Dendritic cell treated with granulocyte-macrophage colony-stimulating factor and Interleukin-4, amounts not matched to agents 40 ng/mL and 50 ng/mL, for 4 days (primary cell): Measurements from ENCODE around the gene FBXW4.

Experiments used
- H3K27ac Mint-ChIP-seq: one replicate; pipeline ENCODE4 v1.8.0; 2022; ENCODE audit warnings: mild to moderate bottlenecking, mixed read lengths
- H3K27me3 Mint-ChIP-seq: one replicate; pipeline ENCODE4 v1.8.0; 2022; ENCODE audit warnings: mild to moderate bottlenecking, mixed read lengths
- H3K36me3 Mint-ChIP-seq: one replicate; pipeline ENCODE4 v1.8.0; 2022; ENCODE audit warnings: low read depth, mixed read lengths
- H3K4me1 Mint-ChIP-seq: one replicate; pipeline ENCODE4 v1.8.0; 2022; ENCODE audit warnings: low read depth, mixed read lengths
- H3K4me3 Mint-ChIP-seq: one replicate; pipeline ENCODE4 v1.8.0; 2022; ENCODE audit warnings: mild to moderate bottlenecking, moderate library complexity, mixed read lengths
- H3K9me3 Mint-ChIP-seq: one replicate; pipeline ENCODE4 v1.8.0; 2022; ENCODE audit warnings: mixed read lengths
- intact Hi-C: fragments of 100-400 bp; cut with micrococcal nuclease; formaldehyde crosslinking; loops from one replicate; pipeline ENCODE4 v1.15.0; 2022

The FBXW4 gene

DNA sequence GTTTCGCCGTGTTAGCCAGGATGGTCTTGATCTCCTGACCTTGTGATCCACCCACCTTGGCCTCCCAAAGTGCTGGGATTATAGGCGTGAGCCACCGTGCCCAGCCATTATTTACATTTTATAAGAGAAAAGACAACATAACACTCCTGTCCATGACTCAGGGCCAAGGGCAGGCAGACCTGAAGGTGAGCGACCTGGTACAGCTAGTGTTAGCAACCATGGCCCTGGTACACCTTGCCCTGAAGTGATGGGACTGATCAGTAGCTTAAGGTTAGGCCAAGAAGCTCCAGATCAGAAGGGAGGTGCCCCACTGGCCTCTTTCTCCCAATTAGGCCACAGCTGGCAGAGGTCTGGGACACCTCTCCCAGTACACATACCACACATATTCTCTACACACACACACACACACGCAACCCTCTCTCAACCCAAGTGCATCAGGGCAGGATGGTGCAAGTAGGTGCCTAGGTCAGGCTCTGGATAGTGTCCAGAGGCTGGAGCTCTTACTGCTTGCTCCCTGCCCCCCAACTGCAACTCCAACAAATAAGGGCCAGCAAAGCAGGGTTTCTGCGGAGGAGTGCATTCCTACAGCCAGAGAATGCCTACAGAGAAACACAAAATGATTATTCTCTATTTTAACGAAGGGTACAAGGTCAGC is 63.0 kb downstream of the FBXW4 start:
- intact Hi-C loops = no loop called here
- H3K9me3 Mint-ChIP-seq = no peaks in the 10 kb centered on the region
- peaks cover 49% of the 10 kb centered on the region for H3K36me3 Mint-ChIP-seq
- no peak overlapping the region for H3K27ac Mint-ChIP-seq
- H3K4me1 Mint-ChIP-seq = peaks cover 7% of the 10 kb centered on the region
- no peak overlapping the region for H3K4me3 Mint-ChIP-seq
- no peaks in the 10 kb centered on the region for H3K27me3 Mint-ChIP-seq

DNA sequence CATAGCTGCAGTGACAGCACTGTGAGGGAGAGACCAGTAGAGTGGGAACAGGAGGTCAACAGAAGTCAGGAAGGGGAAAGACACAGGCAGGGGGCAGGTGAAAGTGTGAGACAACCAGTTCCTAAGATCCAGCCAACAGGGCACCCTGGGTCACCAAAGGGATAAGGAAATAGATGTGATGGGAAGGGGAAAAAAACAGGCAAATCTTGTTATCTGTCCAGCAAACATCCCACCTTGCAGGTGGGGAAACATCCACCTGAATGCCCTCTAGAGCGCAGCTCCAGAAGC is 64.4 kb downstream of the FBXW4 start:
- peaks cover 8% of the 10 kb centered on the region for H3K4me1 Mint-ChIP-seq
- H3K36me3 Mint-ChIP-seq = peaks cover 43% of the 10 kb centered on the region
- intact Hi-C loops = no loop called here
- no peak overlapping the region for H3K4me3 Mint-ChIP-seq
- no peaks in the 10 kb centered on the region for H3K27me3 Mint-ChIP-seq
- no peaks in the 10 kb centered on the region for H3K9me3 Mint-ChIP-seq
- H3K27ac Mint-ChIP-seq = no peak overlapping the region

DNA sequence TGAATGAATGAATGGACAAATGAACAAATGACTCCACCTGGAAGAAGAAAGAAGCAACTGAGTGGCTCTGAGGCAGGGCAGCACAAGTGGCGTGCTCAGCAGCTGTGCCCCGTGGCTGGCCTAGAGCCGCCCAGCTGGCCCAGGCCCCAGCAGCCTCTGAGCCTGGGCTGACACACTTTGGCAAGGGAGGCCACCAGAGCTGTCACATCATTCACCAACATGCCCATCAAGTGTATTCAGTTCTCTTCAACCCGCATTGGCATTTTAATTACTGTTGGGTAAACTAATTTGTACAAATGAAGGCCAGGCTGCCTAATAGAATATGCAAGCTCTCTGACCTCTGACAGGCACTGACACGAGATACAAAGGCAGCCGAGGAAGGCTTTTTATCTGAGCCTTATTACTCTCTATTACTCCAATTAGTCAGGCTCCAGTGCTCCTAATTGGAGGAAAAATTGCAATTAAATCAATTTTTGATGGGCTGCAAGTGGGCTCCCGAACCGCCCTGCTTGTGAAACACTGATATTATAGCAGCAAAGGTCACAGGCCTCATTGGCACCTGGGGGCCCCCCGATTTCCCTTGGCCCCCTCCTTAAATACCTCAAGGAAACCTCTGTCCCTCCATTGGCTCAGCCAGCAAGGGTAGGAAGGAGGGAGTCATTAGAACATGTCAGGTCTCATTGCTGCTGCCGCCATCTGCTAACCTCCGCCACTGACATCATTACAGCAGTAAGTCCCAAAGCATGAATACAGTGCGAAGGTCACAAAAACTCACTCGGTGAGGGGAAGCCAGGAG is 64.9 kb downstream of the FBXW4 start:
- H3K4me1 Mint-ChIP-seq = peaks cover 13% of the 10 kb centered on the region
- intact Hi-C loops = no loop called here
- H3K27ac Mint-ChIP-seq = no peak overlapping the region
- no peaks in the 10 kb centered on the region for H3K9me3 Mint-ChIP-seq
- no peak overlapping the region for H3K4me3 Mint-ChIP-seq
- peaks cover 42% of the 10 kb centered on the region for H3K36me3 Mint-ChIP-seq
- no peaks in the 10 kb centered on the region for H3K27me3 Mint-ChIP-seq

DNA sequence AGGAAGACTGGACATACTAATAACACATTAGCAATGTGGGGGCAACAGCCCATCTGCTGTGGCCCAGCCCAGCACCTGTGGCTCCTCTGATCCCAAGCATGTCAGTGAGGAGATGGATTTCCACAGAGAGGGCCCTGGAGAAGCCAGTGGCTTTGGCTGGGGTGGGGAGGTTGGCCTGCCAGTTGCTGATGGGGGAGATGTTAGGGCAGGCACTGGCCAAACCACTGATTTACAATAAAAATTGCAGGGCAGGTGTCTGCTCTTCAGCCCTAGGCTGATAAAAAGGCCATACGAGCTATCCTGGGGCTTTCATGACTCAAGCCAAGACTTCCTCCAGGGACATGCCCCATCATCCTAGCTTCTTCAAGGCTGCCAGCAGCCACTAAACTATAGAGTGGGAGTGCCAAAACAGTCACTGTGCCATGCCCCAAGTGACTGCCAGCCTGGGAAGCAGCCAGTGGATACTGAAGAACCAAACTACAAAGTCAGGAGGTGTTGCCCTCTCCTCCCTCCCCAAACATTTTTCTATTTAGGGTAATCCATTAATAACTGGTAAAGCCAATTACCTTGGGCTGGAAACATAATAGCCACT is 69.1 kb downstream of the FBXW4 start:
- peaks cover 70% of the 10 kb centered on the region for H3K36me3 Mint-ChIP-seq
- H3K27me3 Mint-ChIP-seq = no peaks in the 10 kb centered on the region
- no peak overlapping the region for H3K27ac Mint-ChIP-seq
- H3K4me1 Mint-ChIP-seq = peaks cover 14% of the 10 kb centered on the region
- no peak overlapping the region for H3K4me3 Mint-ChIP-seq
- intact Hi-C loops = no loop called here
- H3K9me3 Mint-ChIP-seq = no peaks in the 10 kb centered on the region

DNA sequence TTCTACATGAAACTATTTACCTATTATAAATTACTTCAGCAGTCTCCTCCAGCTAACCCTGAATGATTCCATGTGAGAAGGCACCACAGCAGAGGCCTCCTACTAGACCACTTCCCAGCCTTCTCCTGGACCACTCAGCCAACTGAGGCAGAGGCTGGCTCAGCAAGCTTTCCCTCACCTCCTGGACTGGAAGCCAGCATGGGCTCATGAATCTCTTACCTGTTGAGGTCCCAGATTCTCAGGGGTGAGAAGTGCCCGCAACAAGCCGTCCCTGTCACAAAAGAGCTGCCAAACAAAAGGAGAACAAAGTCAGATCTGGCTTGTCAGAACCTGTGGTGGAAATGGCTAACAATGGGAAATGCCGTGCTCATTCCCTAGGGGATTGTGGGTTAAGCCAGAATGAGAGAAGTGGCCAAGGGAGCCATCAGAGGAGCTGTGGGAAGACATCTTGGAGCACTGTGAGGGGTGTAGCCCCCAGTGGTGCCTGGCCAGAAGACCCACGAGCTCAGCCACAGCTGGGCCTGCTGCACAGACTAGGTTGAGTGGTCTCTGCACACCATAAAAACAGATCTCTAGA is 70.4 kb downstream of the FBXW4 start:
- intact Hi-C loops = no loop called here
- no peak overlapping the region for H3K4me3 Mint-ChIP-seq

DNA sequence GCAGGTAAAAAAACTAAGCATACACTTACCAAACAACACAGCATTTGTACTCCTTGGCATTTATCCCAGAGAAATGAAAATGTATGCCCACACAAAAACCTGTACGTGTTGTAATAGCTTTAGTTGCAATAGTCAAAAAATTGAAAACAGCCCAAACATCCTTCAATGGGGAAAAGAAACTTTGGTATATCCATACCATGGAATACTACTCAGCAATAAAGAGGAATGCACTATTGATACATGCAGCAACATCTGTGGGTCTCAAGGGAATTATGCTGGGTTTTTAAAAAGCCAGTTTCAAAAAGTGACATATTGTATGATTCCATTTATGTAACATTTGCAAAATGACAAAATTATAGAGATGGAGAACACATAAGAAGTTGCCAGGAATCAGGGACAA is 71.4 kb downstream of the FBXW4 start:
- no peaks in the 10 kb centered on the region for H3K27me3 Mint-ChIP-seq
- peaks cover 84% of the 10 kb centered on the region for H3K36me3 Mint-ChIP-seq
- H3K9me3 Mint-ChIP-seq = no peaks in the 10 kb centered on the region
- H3K27ac Mint-ChIP-seq = no peak overlapping the region
- H3K4me3 Mint-ChIP-seq = no peak overlapping the region
- intact Hi-C loops = no loop called here
- H3K4me1 Mint-ChIP-seq = peaks cover 33% of the 10 kb centered on the region

More for the DNA sequence above, 70.4 kb downstream of the FBXW4 start:
- peaks cover 22% of the 10 kb centered on the region for H3K4me1 Mint-ChIP-seq
- peaks cover 75% of the 10 kb centered on the region for H3K36me3 Mint-ChIP-seq
- H3K27ac Mint-ChIP-seq = no peak overlapping the region
- H3K9me3 Mint-ChIP-seq = no peaks in the 10 kb centered on the region
- H3K27me3 Mint-ChIP-seq = no peaks in the 10 kb centered on the region

DNA sequence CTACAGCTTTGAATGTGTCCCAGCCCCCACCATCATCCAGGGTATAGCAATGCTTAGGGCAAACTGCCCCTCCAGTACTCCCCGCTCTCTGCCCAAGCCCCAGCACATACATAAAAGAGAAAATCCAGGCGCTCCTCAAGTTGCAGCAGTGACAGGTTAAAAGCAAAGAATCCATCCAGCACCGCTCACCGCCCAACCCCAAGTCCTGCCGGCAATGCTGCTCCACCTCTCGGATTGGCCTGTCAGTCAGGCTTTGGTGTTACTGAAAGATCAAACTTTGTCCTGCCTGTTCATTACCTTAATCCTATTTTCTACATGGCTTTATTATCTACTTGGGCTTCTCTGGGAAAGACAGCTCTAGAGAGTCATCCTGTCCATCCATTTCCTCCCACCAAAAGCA is 75.0 kb downstream of the FBXW4 start:
- Mint-ChIP-seq H3K9me3 (no peaks in the 10 kb centered on the region), H3K27ac (no peak overlapping the region), H3K4me3 (no peak overlapping the region), H3K36me3 (peaks cover 82% of the 10 kb centered on the region), H3K4me1 (peaks cover 42% of the 10 kb centered on the region), H3K27me3 (no peaks in the 10 kb centered on the region)
- intact Hi-C loops = no loop called here

DNA sequence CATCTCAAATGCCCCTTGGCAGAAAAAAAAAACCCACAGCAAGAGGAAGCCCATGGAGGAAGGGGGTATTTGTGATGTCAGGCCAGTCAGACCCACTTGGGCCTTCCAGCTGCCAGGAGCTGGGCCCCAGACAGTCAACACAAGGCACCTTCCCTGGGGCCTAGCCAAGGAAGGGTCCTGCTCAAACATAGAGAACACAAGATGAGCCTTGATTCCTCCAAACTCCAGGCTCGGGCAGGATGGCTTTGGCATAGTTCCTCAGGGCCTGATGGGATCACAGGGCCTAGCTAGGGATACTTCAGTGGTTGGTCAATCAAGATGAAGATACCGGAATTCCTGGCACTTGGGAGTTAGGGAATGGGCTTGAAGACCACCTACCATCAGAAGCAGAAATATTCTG is 76.1 kb downstream of the FBXW4 start:
- Mint-ChIP-seq H3K36me3 (peaks cover 75% of the 10 kb centered on the region), H3K9me3 (no peaks in the 10 kb centered on the region), H3K4me1 (peaks cover 35% of the 10 kb centered on the region), H3K27me3 (no peaks in the 10 kb centered on the region), H3K27ac (no peak overlapping the region), H3K4me3 (no peak overlapping the region)
- intact Hi-C loops = no loop called here

DNA sequence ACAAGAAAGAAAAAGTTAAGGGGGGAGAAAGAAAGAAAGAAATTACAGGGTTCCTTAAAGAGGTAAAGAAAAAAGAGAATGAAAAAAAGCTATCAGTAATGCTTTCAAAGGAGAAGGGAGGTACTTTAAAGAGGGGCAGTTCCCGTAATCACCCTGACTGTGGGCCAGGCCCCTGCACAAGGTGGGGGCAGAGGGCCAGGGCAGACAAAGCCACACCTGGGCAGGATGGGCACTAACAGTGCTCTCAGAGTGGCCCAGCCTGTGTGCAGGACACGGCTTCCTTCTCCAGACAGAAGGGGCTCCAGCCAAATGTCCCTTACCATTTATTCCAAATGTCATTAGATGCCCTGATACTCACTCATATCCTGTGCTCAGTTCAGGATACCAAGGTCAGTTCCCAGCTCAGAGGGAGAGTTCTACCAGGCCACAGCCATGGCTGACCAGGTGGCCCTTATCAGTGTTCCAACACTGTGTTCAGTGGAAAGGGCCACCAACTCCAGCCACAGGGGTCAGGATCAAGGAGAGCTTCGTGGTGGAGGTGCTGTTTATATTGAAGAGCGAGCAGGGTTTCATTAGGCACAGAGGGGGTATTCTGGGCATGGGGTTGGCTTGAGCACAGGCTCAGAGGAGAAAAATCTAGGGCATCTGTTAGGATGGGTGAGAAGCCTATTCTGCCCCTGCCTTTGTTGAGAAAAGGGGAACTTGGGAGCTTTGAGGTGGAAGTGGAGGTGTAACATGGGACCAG is 77.0 kb downstream of the FBXW4 start:
- Mint-ChIP-seq H3K27ac (no peak overlapping the region), H3K36me3 (peaks cover 76% of the 10 kb centered on the region), H3K9me3 (no peaks in the 10 kb centered on the region), H3K27me3 (no peaks in the 10 kb centered on the region), H3K4me1 (peaks cover 35% of the 10 kb centered on the region), H3K4me3 (no peak overlapping the region)
- intact Hi-C loops = no loop called here

DNA sequence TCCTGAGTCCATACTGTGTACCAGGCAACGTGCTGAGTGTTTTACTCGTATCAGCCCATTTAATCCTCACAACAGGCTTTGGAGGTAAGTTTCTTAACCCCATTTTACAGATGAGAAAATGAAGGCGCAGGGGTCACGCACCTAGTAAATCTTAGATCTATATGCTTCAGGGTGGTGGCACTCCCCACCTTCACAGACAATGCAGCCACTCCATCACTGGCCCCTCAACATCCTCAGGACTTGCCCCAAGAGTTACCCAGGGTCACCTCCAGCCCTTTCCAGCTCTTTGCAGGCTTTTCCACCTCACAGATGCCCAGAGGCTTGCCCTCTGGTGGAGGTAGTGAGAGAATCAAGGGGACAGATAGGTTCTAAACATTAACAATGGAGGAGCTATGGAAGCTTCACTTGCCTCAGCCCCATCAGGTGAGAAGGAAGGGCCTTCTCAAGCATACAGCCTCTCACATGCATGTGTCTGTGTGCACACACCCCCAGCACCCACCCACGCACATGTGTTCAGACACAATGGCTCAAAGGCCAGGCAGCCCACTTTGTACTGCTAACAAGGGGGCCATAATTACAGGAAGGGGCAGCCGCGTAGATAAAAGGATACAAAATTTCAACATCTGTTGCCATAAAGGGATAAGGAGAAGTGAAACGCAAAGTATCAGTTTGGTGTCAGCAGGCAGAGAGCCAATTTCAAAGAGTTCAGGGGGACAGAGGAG is 77.7 kb downstream of the FBXW4 start:
- H3K4me1 Mint-ChIP-seq = peaks cover 35% of the 10 kb centered on the region
- no peaks in the 10 kb centered on the region for H3K27me3 Mint-ChIP-seq
- no peak overlapping the region for H3K27ac Mint-ChIP-seq
- H3K9me3 Mint-ChIP-seq = no peaks in the 10 kb centered on the region
- H3K36me3 Mint-ChIP-seq = peaks cover 75% of the 10 kb centered on the region
- H3K4me3 Mint-ChIP-seq = no peak overlapping the region
- intact Hi-C loops = no loop called here

DNA sequence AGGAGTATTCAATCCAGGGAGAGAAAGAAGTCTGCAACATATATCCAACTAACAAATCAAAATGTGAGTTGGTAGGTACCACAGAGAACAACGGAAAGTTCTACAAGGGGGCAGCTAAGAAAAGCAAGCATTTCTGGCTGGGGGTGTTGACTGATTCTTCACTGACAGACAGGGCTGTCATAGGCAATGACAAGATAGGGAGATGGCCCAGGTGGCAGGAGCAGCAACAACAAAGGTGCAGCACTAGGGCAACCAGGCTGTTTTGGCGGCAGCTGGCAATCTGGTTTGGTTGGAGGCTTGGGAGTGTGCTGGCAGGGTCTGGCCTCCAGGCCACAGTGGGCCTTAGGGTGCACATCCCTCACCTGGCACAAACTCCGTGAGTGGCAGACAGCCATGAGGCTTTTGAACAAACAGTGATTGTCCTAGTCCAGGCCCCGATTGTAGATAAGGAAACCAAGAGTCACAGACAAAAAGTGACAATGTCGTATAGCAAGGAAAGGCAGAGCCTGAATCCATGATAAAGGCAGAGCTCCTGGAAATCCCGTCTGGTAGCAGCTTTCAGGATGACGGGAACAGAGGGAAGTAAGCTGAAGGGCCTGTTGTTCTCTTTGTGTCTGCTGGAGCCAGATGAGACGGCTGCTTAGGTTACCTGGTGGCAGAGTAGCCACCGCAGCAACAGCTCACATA is 78.4 kb downstream of the FBXW4 start:
- no peak overlapping the region for H3K27ac Mint-ChIP-seq
- H3K4me1 Mint-ChIP-seq = peaks cover 35% of the 10 kb centered on the region
- no peaks in the 10 kb centered on the region for H3K9me3 Mint-ChIP-seq
- no peak overlapping the region for H3K4me3 Mint-ChIP-seq
- intact Hi-C loops = no loop called here
- H3K27me3 Mint-ChIP-seq = no peaks in the 10 kb centered on the region
- peaks cover 75% of the 10 kb centered on the region for H3K36me3 Mint-ChIP-seq

DNA sequence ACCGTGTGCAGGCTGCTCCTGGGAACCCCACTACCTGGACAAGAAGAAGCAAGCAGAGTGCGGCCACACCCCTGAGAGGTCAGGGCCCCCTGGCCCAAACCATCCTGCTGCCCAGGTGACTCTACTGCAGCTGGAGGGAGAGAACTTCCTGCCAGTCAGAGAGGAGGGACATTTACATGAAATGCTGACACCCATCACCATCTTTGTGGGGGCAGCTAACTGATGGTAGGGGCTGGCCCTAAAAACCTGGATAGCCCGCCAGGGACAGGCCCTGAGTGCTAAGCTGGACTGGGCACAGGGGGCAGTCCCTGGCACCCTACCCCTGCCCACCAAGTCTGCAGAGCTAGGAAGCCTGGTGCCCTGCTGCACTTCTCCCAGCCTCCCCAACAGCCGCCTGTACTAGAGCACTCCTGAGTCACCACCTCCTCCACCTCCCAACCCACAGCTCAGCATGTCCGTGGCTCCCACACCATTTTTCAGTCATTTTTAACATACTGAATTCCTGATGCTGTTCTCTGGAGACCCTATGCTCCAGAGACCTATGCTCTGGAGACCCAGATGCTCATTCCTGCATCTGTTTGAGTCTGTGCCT is 79.3 kb downstream of the FBXW4 start:
- Mint-ChIP-seq H3K27me3 (no peaks in the 10 kb centered on the region), H3K9me3 (no peaks in the 10 kb centered on the region), H3K27ac (no peak overlapping the region), H3K4me3 (no peak overlapping the region), H3K4me1 (peaks cover 35% of the 10 kb centered on the region), H3K36me3 (peaks cover 75% of the 10 kb centered on the region)
- intact Hi-C loops = no loop called here
